CD4-positive, alpha-beta T cell treated with Interferon gamma for 1 hour (primary cell): ENCODE results near the gene SRRT.
A peak's percentile ranks its signal among the peaks of the same experiment; 100 is the strongest.

ENCODE experiments used
- DNase-seq: peaks from one replicate; pipeline ENCODE4 v3.0.0-alpha.2; 2020

SRRT gene

GRCh38 chr7:100856871-100857282 is 18.0 kb upstream of the SRRT start:
- no peak for DNase-seq

- DNase-seq, result no peak
Measured at GRCh38 chr7:100859856-100860255, 15.0 kb upstream of the SRRT start.

DNA sequence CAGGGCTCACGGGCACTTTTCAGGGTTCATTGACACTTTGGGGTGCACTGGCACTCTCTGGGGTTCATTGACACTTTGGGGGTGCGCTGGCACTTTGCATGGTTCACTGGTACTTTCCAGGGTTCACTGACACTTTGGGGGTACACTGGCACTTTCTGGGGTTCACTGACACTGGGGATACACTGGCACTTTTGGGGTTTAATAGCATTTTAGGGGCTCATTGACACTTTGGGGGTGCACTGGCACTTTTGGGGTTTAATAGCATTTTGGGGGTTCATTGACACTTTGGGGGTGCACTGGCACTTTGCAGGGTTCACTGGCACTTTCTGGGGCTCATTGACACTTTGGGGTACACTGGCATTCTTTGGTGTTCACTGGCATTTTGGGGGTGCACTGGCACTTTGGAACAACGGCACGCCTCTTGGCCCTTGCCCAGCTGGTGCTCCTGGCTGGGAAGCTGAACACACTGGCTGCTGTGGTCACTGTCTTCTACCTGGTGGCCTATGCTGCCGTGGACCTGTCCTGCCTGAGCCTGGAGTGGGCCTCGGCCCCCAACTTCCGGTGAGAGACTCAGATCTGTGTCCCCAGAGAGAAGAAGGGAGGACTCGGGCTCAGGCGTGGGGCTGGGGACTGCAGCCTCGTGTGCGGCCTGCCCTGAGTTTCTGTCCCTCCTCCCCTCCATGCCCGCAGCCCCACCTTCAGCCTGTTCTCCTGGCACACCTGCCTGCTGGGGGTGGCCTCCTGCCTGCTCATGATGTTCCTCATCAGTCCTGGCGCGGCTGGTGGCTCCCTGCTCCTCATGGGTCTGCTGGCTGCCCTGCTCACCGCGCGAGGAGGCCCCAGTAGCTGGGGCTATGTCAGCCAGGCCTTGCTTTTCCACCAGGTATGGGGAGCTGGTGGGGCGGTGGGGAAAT is 13.9 kb upstream of the SRRT start:
- DNase-seq, result no peak

DNA sequence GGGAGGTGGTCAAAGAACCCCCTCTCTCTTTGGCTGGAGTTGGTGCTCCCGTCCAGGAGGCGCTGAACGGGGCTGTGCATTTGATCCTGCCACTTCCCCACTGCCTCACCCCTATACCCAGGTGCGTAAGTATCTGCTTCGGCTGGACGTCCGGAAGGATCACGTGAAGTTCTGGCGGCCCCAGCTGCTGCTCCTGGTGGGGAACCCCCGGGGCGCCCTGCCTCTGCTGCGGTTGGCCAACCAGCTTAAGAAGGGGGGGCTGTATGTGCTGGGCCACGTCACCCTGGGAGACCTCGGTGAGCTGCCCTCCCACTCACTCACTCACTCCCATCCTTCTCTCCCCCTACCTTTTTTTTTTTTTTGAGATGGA is 13.3 kb upstream of the SRRT start:
- DNase-seq, result no peak

GRCh38 chr7:100863406-100863950 is 11.4 kb upstream of the SRRT start:
- DNase-seq, result no peak

GRCh38 chr7:100864263-100864845 is 10.5 kb upstream of the SRRT start:
- no peak for DNase-seq

GRCh38 chr7:100865372-100865911 is 9.5 kb upstream of the SRRT start:
- no peak for DNase-seq

DNA sequence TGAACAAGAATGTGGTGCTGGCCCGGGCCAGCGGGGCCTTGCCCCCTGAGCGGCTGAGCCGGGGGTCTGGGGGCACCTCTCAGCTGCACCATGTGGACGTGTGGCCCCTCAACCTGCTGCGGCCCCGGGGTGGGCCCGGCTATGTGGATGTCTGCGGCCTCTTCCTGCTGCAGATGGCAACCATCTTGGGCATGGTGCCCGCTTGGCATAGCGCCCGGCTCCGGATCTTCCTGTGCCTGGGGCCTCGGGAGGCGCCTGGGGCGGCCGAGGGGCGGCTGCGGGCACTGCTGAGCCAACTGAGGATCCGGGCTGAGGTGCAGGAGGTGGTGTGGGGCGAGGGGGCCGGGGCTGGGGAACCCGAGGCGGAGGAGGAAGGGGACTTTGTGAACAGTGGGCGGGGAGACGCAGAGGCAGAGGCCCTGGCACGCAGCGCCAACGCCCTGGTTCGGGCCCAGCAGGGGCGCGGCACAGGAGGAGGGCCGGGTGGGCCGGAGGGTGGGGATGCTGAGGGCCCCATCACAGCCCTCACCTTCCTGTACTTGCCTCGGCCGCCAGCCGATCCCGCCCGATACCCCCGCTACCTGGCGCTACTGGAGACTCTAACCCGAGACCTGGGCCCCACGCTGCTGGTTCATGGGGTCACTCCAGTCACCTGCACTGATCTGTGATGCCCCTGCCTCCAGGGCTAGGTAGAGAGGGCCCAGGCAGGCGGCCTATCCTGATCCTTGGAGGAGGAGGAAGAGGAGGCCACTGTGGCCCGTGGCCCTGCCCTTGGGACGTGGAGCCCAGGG is 8.8 kb upstream of the SRRT start:
- peak; percentile 18 for DNase-seq

GRCh38 chr7:100866729-100867039 is 8.2 kb upstream of the SRRT start:
- DNase-seq, result no peak

DNA sequence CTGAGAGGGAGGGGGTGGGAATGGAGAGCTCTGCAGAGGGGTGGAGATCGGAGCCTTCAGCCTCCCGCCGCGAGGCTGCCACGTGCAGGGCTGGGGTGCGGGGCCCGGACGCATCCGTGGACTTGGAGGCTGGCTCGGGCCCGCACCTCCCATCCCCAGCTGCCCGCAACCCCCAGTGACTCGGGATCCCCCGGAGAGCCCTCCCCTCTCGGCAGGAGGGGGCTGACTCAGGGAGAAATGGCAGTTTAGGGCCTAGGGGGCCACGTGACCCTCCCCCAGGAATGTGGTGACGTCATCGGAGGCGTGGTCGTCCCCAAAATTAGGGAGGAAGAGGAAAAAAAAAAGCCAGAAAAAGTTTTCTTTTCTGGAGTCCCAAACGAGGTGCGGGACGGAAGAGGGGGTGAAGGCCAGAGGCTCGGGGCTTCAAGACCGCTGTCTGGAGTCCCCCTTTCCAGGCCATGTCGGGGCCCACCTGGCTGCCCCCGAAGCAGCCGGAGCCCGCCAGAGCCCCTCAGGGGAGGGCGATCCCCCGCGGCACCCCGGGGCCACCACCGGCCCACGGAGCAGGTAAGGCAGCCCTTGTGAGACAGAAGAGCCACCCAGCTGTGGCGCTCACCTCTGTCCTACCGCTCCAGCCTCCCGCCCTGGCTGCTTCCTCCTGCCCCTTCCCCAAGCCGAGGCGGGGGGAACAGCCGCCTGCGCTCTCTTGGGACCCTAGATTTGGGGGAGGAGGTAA is 7.7 kb upstream of the SRRT start, which contains the start of gene TRIP6:
TRIP6 (plus strand) TSS at position 348 of the 736 bp plus-strand sequence; CDS start at position 459, 111 bp downstream.
- DNase-seq, result peak; percentile 43

DNA sequence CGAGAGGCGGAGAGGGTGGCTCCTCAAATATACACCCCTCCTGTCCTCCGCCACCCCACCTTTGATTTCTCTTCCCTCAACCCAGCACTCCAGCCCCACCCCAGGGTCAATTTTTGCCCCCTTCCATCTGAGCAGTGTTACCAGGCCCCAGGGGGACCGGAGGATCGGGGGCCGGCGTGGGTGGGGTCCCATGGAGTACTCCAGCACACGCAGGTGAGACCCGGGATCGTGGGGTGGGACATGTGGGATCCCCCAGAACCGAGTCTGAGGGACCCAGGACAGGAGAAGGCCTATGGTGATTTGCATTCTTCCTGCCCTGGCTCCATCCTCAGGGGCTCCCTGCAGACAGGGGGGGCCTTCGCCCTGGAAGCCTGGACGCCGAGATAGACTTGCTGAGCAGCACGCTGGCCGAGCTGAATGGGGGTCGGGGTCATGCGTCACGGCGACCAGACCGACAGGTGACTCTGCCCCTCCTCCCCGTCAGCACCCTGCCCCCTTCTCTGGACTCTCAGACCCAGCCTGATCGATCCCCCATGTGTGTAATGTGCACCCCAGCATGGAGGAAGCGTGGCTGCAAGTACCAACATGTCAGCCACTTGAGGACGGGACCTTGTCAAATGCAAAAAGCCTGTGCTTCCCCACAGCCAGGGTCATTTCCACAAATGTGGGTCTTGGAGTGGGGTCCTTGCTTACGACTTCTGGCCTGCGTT is 7.0 kb upstream of the SRRT start:
- no peak for DNase-seq

GRCh38 chr7:100873599-100874299 is 1.2 kb upstream of the SRRT start:
- DNase-seq, result no peak

- no peak for DNase-seq
Measured at GRCh38 chr7:100874300-100874576, 665 bp upstream of the SRRT start.

DNA sequence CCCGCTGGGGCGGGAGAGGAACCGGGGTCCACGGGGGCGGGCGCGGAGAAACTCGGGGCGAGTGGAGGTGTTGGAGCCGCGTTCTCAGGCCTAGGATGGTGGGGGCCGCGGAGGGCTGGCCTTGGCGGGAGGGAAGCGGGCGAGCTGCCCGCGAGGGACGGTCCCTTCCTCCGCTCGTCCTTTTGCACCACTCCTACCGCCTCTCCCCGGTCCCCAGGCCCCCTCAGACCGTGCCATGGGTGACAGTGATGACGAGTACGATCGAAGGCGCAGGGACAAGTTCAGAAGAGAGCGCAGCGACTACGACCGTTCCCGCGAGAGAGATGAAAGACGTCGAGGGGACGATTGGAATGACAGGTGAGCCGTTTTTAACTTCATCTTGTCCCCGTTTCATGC is 451 bp downstream of the SRRT start:
- DNase-seq, result peak; percentile 25

DNA sequence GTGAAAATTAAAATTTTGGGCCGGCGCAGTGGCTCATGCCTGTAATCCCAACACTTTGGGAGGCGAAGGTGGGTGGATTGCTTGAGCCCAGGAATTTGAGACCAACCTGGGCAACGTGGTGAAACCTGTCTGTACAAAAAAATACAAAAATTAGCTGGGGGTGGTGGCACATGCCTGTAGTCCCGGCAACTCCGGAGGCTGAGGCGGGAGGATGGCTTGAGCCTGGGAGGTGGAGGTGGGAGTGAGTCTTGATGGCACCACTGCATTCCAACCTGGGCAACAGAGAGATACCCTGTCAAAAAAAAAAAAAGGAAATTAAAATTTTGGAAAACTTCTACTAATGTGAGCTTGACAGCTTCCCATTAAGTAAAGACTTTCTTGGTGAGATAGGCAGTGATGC is 3.1 kb downstream of the SRRT start:
- no peak for DNase-seq

GRCh38 chr7:100878685-100879084 is 3.8 kb downstream of the SRRT start:
- DNase-seq, result no peak

DNA sequence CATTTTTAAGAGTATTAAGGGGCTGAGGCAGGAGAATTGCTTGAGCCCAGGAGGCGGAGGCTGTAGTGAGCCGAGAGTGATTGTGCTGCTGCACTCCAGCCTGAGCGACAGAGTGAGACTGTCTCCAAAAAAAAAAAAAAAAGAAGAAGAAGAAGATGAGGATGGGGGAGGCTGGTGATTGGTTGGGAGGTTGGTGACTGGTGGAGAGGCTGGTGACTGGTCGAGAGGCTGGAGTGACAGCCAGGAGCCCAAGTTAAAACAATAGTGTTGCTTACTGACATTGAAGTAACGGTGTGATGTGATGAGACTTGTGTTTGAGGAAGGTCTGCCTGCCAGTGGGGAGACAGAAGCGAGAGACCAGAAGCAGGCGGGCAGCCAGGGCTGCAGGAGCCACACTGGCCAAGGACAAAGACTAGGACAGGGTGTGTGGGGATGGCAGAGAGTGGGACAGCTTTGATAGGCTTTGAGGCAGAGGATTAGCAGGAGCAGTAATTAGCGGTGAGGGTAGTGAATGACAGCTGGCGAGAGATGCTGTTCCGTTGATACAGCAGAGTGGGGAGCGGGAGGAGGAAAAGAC is 4.9 kb downstream of the SRRT start:
- DNase-seq, result no peak

- no peak for DNase-seq
Measured at GRCh38 chr7:100880645-100881044, 5.7 kb downstream of the SRRT start.

DNA sequence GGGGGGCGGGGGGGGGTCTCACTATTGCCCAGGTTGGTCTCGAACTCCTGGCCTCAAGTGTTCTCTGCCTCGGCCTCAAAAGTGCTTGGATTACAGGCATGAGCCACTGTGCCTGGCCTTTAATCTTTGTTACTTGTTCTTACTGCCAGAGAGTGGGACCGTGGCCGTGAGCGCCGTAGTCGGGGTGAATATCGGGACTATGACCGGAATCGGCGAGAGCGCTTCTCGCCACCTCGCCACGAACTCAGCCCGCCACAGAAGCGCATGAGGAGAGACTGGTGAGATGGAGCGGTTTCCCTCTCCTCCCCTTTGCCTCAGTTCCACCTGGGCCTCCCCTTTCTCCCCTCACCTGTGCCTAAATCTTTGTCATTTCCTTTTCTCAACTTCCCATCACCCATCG is 6.2 kb downstream of the SRRT start:
- no peak for DNase-seq

DNA sequence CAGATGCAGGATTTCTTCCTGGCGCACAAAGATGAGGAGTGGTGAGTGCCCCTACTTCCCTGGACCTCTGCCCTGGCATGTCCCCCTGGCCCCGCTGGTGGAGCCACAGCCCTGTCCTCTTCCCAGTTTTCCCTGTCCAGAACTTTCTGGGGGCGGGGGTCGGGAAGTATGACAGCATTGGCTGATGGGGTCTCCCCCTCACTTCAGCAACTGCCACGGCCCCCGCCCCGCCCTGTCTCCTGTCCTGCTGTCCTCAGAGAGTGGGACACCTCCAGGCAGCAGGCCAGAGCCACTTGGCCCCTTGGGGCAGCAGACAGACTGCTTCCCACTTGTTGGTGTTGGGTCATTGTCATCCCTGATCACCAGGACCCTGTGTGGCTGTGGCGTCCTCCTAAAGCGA is 7.3 kb downstream of the SRRT start:
- no peak for DNase-seq
